LNCAP (cell line): Measurements from ENCODE around the gene ANKRD53.

Experiments
- CTCF ChIP-seq: fragments of 450-650 bp; IDR thresholded peaks from 2 replicates; pipeline ENCODE4 v1.5.1; 2017; ENCODE audit warnings: mild to moderate bottlenecking

Gene ANKRD53

GRCh38 chr2:70990216-70990615 lies 11.8 kb downstream of the ANKRD53 start:
- TF ChIP-seq CTCF: no peak

GRCh38 chr2:70991142-70991541 lies 12.7 kb downstream of the ANKRD53 start:
- no peak for TF ChIP-seq CTCF

- no peak for TF ChIP-seq CTCF
Measured at GRCh38 chr2:70991742-70992141, 13.3 kb downstream of the ANKRD53 start.

- TF ChIP-seq CTCF: no peak
Measured at GRCh38 chr2:70992945-70993853, 14.8 kb downstream of the ANKRD53 start.

GRCh38 chr2:70994009-70994698 lies 15.7 kb downstream of the ANKRD53 start:
- no peak for TF ChIP-seq CTCF

DNA sequence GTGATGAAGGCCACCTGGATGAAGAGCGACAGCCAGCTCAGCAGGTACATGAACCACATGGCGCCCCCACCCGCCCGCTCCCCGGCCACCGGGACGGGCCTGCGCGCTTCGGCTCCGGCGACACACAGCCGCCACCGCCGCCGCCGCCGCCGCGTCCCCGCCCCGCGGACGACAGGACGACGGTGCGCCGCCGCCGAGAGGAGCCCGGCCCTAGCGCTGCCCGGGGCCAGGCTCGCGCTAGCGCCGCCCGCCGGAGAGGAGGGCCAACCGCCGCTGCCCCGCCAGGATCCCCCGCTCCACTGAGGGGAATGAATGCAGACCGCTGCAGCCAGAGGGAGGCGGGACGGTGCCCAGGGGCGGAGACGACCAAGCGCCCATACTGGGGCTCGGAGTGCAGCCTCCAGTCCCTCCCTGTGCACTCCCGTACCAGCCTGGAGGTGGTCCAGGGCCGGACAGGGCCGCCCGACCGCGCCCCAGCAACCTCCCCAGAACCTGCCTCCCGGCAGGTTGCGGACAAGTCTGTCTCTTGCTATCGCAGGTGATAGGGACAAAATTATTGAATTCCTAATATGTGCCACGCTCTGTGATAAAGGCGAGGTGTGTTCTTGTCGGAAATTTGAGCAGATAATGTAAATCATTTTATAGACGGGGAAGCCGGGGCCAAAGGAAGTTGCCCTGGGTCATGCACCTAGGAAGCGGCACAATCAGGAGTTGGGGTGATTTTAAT lies 16.4 kb downstream of the ANKRD53 start, which contains the start of gene TEX261:
Gene TEX261, minus strand, starts transcription at position 175 of the 727 bp plus-strand sequence. Its CDS starts 116 bp downstream, at position 59.
- peak; percentile 75 for TF ChIP-seq CTCF

GRCh38 chr2:70995426-70995729 lies 16.9 kb downstream of the ANKRD53 start:
- no peak for TF ChIP-seq CTCF
